Vagina (tissue), 2 donors: ENCODE results near the gene SUGP2.

Experiments
- POLR2A ChIP-seq, 2 donors: fragments of 450-650 bp; IDR thresholded peaks; one replicate each; pipeline ENCODE4 v1.6.1; 2017; ENCODE audit warnings: antibody characterized with exemption in 2 of 2, mild to moderate bottlenecking in 2 of 2, moderate library complexity in 2 of 2
- TF ChIP-seq, protein P1 (sequence below), 3 experiments: fragments of 450-650 bp in 2 of 3; fragments of 200-600 bp in 1 of 3; sonication (generic) in 1 of 3; IDR thresholded peaks; one replicate each; pipeline ENCODE4 v1.5.1; 2017 to 2019; ENCODE audit warnings: antibody characterized with exemption in 3 of 3, mild to moderate bottlenecking in 2 of 3, moderate library complexity in 2 of 3

DNA sequence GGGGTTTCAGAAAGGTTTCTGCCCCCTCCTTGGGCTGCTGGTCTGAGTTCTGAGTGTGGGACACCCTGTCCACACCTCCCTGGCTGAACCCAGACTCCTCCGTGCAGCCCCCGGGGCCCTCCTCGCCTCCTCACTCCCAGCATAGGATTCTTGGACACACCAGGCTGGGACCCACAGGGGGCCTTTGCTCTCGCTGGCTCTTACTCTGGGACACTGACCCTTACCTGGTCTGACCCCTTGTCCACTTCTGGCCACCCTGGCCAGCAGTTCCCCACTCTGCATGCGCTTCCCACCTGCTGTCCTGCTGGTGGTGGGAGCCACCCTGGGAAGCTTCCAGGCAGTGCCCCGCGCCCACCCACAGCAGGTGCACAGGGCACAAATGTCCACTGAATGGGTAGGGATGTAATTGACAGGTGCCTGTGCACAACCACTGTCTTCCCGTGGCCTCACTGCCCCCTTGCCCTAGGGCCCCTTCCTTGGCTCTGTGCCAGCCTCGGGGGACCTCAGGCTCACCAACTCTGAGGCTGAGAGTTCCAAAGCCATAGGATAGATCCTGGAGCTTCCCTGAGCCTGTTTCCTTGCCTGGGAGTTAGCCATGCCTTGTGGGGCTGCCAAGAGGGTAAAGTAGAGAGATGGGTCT is 23.4 kb upstream of the SUGP2 start:
- TF ChIP-seq, protein P1, sequence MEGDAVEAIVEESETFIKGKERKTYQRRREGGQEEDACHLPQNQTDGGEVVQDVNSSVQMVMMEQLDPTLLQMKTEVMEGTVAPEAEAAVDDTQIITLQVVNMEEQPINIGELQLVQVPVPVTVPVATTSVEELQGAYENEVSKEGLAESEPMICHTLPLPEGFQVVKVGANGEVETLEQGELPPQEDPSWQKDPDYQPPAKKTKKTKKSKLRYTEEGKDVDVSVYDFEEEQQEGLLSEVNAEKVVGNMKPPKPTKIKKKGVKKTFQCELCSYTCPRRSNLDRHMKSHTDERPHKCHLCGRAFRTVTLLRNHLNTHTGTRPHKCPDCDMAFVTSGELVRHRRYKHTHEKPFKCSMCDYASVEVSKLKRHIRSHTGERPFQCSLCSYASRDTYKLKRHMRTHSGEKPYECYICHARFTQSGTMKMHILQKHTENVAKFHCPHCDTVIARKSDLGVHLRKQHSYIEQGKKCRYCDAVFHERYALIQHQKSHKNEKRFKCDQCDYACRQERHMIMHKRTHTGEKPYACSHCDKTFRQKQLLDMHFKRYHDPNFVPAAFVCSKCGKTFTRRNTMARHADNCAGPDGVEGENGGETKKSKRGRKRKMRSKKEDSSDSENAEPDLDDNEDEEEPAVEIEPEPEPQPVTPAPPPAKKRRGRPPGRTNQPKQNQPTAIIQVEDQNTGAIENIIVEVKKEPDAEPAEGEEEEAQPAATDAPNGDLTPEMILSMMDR (IDR thresholded peaks at IDR 0.05), result no peak
- TF ChIP-seq POLR2A (IDR thresholded peaks at IDR 0.05), result no peak
